ENCODE data around the gene SLC6A9. TPM values are rescaled to one million over a fixed set of nuclear protein-coding genes. Genes with fewer than 3 reads are reported as not detected.

Gene SLC6A9
- total and polyA plus RNA-seq, 2 donors (not counting 1 experiment from before 2014, with no cell fraction given): 0.28 to 5.5 TPM

DNA sequence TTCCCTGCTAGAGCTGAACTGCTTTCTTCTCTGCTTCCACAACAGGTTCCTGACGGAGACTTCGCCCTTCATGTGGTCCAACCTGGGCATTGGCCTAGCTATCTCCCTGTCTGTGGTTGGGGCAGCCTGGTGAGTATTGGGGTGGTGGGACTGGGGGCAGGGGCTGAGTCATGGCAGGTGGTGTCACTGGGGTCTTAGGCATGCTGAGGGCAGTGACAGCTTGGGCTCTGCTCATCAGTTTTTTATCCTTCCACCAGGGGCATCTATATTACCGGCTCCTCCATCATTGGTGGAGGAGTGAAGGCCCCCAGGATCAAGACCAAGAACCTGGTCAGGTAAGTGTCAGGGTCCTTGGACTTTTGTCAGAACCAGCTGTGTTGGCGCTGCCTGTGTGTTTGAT is 55.2 kb downstream of the SLC6A9 start:
- H3K79me2 ChIP-seq (ENCODE audit: control insufficient read depth, insufficient read depth, low read length): peaks cover 29% of the 10 kb centered on the region
- Mint-ChIP-seq H3K4me1 (peaks cover 66% of the 10 kb centered on the region), H3K27ac (peak overlapping the region; percentile 97), H3K4me3 (peak overlapping the region; percentile 97), H3K27me3 (no peaks in the 10 kb centered on the region), H3K9me3 (ENCODE audit: insufficient read depth) (no peaks in the 10 kb centered on the region)
- H3K4me1 ChIP-seq (ENCODE audit: control insufficient read depth in 2 of 2, insufficient read depth in 2 of 2, low read length in 2 of 2): peaks cover 37 to 64% of the 10 kb centered on the region in 2 donors
- H3K36me3 ChIP-seq (replicated peaks in 1 of 2; ENCODE audit: control extremely low read depth in 1 of 2, control insufficient read depth in 1 of 2, extremely low read depth in 1 of 2, insufficient read depth in 2 of 2, low read length in 1 of 2): peaks cover 0 to 33% of the 10 kb centered on the region in 2 experiments
- ATAC-seq (ENCODE audit: low read depth) (no peak), DNase-seq (no peak)
- H3K4me2 ChIP-seq (replicated peaks; ENCODE audit: low read depth, low read length, poor library complexity, severe bottlenecking): peak overlapping the region; percentile 95
- no peak overlapping the region for H2AFZ ChIP-seq (ENCODE audit: insufficient read depth, low read depth, low read length, poor library complexity, severe bottlenecking)
- H3K9me3 ChIP-seq (ENCODE audit: control extremely low read depth in 1 of 3, control insufficient read depth in 2 of 3, insufficient read depth in 1 of 3, low read length in 2 of 3): no peaks in the 10 kb centered on the region
- peak overlapping the region; percentile 79 to 97 (median 89) for H3K4me3 ChIP-seq (ENCODE audit: control extremely low read depth in 1 of 5, extremely low read depth in 1 of 5, insufficient read depth in 1 of 5, low read depth in 2 of 5, low read length in 4 of 5)
- POLR2A ChIA-PET: interaction anchor here (1.1 to 1.2 kb wide), 2 partner anchors 14 to 698 kb away, joined by 3 read pairs; partner anchors contain the start of genes ARMH1 and TMEM53
- no peaks in the 10 kb centered on the region for H3K27me3 ChIP-seq (replicated peaks in 1 of 4; ENCODE audit: control extremely low read depth in 1 of 4, control insufficient read depth in 3 of 4, insufficient read depth in 4 of 4, low read length in 3 of 4)
- TF ChIP-seq, protein P1, sequence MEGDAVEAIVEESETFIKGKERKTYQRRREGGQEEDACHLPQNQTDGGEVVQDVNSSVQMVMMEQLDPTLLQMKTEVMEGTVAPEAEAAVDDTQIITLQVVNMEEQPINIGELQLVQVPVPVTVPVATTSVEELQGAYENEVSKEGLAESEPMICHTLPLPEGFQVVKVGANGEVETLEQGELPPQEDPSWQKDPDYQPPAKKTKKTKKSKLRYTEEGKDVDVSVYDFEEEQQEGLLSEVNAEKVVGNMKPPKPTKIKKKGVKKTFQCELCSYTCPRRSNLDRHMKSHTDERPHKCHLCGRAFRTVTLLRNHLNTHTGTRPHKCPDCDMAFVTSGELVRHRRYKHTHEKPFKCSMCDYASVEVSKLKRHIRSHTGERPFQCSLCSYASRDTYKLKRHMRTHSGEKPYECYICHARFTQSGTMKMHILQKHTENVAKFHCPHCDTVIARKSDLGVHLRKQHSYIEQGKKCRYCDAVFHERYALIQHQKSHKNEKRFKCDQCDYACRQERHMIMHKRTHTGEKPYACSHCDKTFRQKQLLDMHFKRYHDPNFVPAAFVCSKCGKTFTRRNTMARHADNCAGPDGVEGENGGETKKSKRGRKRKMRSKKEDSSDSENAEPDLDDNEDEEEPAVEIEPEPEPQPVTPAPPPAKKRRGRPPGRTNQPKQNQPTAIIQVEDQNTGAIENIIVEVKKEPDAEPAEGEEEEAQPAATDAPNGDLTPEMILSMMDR (IDR thresholded peaks at IDR 0.05): no peak
- TF ChIP-seq EZH2 (IDR thresholded peaks at IDR 0.05; ENCODE audit: borderline replicate concordance, insufficient read depth, low read depth, low read length, poor library complexity, severe bottlenecking): no peak
- peak overlapping the region; percentile 91 for H3K9ac ChIP-seq (ENCODE audit: low read length)
- peaks cover 40% of the 10 kb centered on the region for H4K20me1 ChIP-seq (ENCODE audit: control insufficient read depth, insufficient read depth, low read length, poor library complexity, severe bottlenecking)
- CTCF ChIA-PET: interaction anchor here (0.8 to 2.3 kb wide), 4 partner anchors 14 to 42 kb away, joined by 3 to 10 read pairs (median 5); partner anchors contain the start of gene IPO13
- 100% methylated on average over 1 of the region's 4 CpGs for WGBS (ENCODE audit: insufficient coverage)
- intact Hi-C loops (cut with micrococcal nuclease): loop anchor here (10.0 kb wide), 2 partner anchors 271 to 1521 kb away; partner anchors contain the start of genes PPCS, ST3GAL3 and ZMYND12
- H3K27ac ChIP-seq (ENCODE audit: low read length in 2 of 2): peak overlapping the region; percentile 89 to 96

Data from B cell (primary cell).